Smooth muscle cell (in vitro differentiated cells): ENCODE measurements around the gene CSTB. TPM values are rescaled to one million over a fixed set of nuclear protein-coding genes. Genes with fewer than 3 reads are reported as not detected.

Experiments
- DNase-seq: peaks from one replicate; lab custom pipeline; 2025; ENCODE audit not compliant: unreplicated experiment; lab: John Stamatoyannopoulos, UW
- H2AFZ ChIP-seq: fragments of 200-600 bp; sonication (generic); 2 replicates; pipeline ENCODE4 v1.6.0; 2016; ENCODE audit warnings: antibody characterized with exemption, low read depth, mild to moderate bottlenecking
- H3F3A ChIP-seq: fragments of 200-600 bp; sonication (generic); 2 replicates; pipeline ENCODE4 v1.6.0; 2017; ENCODE audit warnings: antibody characterized with exemption, low read depth
- H3K27ac ChIP-seq: fragments of 200-600 bp; sonication (generic); 2 replicates; pipeline ENCODE4 v1.5.1; 2016; ENCODE audit warnings: low read depth, mild to moderate bottlenecking
- H3K27me3 ChIP-seq: fragments of 200-600 bp; sonication (generic); 2 replicates; pipeline ENCODE4 v1.6.1; 2016; ENCODE audit warnings: low read depth, mild to moderate bottlenecking
- H3K36me3 ChIP-seq: fragments of 200-600 bp; sonication (generic); 2 replicates; pipeline ENCODE4 v1.5.1; 2016; ENCODE audit warnings: low read depth
- H3K4me1 ChIP-seq: fragments of 200-600 bp; sonication (generic); 2 replicates; pipeline ENCODE4 v1.5.1; 2016; ENCODE audit warnings: low read depth
- H3K4me2 ChIP-seq: fragments of 200-600 bp; sonication (generic); 2 replicates; pipeline ENCODE4 v1.6.0; 2016; ENCODE audit warnings: mild to moderate bottlenecking
- H3K4me3 ChIP-seq: fragments of 200-600 bp; sonication (generic); 2 replicates; pipeline ENCODE4 v1.5.1; 2016; ENCODE audit warnings: mild to moderate bottlenecking
- H3K79me2 ChIP-seq: fragments of 200-600 bp; sonication (generic); 2 replicates; pipeline ENCODE4 v1.6.0; 2016; ENCODE audit warnings: low read depth, mild to moderate bottlenecking
- H3K9ac ChIP-seq: fragments of 200-600 bp; sonication (generic); 2 replicates; pipeline ENCODE4 v1.6.0; 2016; ENCODE audit warnings: low read depth
- H3K9me3 ChIP-seq: fragments of 200-600 bp; sonication (generic); replicated peaks from 2 replicates; pipeline ENCODE4 v1.5.1; 2016; ENCODE audit warnings: low read depth
- H4K20me1 ChIP-seq: fragments of 200-600 bp; sonication (generic); 2 replicates; pipeline ENCODE4 v1.6.0; 2016; ENCODE audit warnings: low read depth
- WGBS: methylation state at CpG from one replicate; pipeline ENCODE4 v1.1.7; 2016; ENCODE audit warnings: low lambda C conversion rate; 5-methylcytosine and 5-hydroxymethylcytosine counted together
- polyA plus RNA-seq: library from polyadenylated mRNA; unstranded; fragments of >200 nt; fragmentation: Nextera tagmentation; extraction: Ambion mirVana; gene quantifications from 2 replicates; pipeline ENCODE4 v1.2.1, GENCODE V29; 2016
- total RNA-seq: library from RNA; depleted of rRNA; stranded (reverse); fragments of >200 nt; gene quantifications from 2 replicates; pipeline ENCODE4 v1.2.3, GENCODE V29; 2014
- TF ChIP-seq, protein P1 (sequence below): fragments of 200-600 bp; sonication (generic); IDR thresholded peaks from 2 replicates; pipeline ENCODE4 v1.5.1; 2017; ENCODE audit warnings: borderline replicate concordance, mild to moderate bottlenecking, antibody characterized with exemption; ENCODE audit not compliant: insufficient read depth, poor library complexity, severe bottlenecking

CSTB gene
- total and polyA plus RNA-seq, 2 experiments from 2014 or later, result 29.9 to 74.0 TPM

DNA sequence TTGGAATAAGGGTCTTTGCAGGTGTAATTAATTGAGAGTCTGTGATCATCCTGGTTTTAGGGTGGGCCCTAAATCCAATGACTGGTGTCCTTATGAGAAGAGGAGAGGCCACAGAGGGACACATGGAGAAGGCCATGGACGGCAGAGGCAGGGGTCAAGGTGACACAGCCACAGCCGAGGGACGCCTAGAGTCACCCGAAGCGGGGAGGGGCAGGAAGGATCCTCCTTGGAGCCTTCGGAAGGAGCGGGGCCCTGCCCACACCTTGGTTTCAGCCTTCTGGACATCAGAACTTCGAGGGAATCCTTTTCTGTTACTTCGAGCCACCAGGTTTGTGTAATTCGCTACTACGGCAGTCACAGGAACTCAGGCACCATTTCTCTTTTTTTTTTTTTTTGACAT is 44.4 kb upstream of the CSTB start:
- no peak for DNase-seq
- no peaks in the 10 kb centered on the region for H3K79me2 ChIP-seq
- no peak overlapping the region for H2AFZ ChIP-seq
- no peaks in the 10 kb centered on the region for H3K9me3 ChIP-seq
- no peak overlapping the region for H3K9ac ChIP-seq
- no peaks in the 10 kb centered on the region for H3K27me3 ChIP-seq
- no peak overlapping the region for H3K4me2 ChIP-seq
- 94% methylated on average over 11 of the region's 11 CpGs for WGBS
- no peak overlapping the region for H3K4me3 ChIP-seq
- no peaks in the 10 kb centered on the region for H4K20me1 ChIP-seq
- TF ChIP-seq, protein P1, sequence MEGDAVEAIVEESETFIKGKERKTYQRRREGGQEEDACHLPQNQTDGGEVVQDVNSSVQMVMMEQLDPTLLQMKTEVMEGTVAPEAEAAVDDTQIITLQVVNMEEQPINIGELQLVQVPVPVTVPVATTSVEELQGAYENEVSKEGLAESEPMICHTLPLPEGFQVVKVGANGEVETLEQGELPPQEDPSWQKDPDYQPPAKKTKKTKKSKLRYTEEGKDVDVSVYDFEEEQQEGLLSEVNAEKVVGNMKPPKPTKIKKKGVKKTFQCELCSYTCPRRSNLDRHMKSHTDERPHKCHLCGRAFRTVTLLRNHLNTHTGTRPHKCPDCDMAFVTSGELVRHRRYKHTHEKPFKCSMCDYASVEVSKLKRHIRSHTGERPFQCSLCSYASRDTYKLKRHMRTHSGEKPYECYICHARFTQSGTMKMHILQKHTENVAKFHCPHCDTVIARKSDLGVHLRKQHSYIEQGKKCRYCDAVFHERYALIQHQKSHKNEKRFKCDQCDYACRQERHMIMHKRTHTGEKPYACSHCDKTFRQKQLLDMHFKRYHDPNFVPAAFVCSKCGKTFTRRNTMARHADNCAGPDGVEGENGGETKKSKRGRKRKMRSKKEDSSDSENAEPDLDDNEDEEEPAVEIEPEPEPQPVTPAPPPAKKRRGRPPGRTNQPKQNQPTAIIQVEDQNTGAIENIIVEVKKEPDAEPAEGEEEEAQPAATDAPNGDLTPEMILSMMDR, result no peak
- H3K4me1 ChIP-seq, result no peaks in the 10 kb centered on the region
- no peak overlapping the region for H3K27ac ChIP-seq
- no peaks in the 10 kb centered on the region for H3K36me3 ChIP-seq
- peaks cover 3% of the 10 kb centered on the region for H3F3A ChIP-seq

DNA sequence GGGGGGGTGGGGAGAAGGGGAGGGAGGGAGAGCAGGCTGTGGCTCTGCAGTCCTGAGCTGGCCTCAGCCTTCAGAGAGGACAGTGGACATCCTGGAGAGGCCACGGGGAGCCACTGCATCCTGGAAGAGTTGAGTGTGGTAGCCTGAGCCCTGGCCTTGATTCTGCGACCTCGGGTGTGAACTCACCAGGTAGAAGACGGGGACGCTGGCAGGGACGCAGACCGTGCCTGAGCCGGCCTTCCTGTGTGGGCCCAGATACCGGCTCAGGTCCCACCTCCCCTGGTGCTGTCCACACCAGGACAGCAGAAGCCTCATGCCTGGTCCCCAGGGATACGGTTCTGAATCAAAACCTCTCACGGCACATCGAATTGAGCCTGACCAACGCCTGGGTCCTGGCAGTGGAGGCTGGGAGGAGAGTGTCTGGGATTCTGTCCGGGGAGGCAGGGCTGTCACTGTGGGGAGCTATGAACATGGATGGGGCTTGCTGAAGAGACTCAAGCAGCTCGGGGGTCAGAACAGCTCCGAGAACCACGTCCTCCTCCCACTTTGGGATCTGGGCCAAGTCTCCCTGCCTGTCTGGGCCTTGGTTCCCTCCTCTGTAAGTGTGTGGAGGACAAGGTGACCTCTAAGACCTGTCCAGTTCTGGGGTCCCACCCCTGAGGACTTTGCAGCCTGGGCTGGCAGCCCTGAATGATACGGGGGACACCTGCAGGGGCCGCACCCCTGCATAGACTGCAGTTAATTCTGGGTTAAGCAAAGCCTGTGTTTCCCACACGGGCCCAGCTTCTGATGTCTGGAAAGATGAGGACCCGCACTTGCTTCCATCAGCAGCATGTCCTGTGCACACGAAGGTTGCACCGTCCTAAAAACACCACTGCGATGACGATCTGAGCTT is 43.6 kb upstream of the CSTB start:
- no peaks in the 10 kb centered on the region for H3K4me1 ChIP-seq
- H3K9ac ChIP-seq, result no peak overlapping the region
- no peaks in the 10 kb centered on the region for H4K20me1 ChIP-seq
- no peak overlapping the region for H2AFZ ChIP-seq
- no peak overlapping the region for H3K4me2 ChIP-seq
- DNase-seq, result no peak
- no peak overlapping the region for H3K4me3 ChIP-seq
- no peaks in the 10 kb centered on the region for H3K9me3 ChIP-seq
- no peaks in the 10 kb centered on the region for H3K27me3 ChIP-seq
- H3K27ac ChIP-seq, result no peak overlapping the region
- 94% methylated on average over 25 of the region's 25 CpGs for WGBS
- H3F3A ChIP-seq, result peaks cover 2% of the 10 kb centered on the region
- no peaks in the 10 kb centered on the region for H3K79me2 ChIP-seq
- TF ChIP-seq, protein P1, result no peak
- no peaks in the 10 kb centered on the region for H3K36me3 ChIP-seq

GRCh38 chr21:43818685-43819084 is 42.6 kb upstream of the CSTB start:
- Histone ChIP-seq H3K9me3 (no peaks in the 10 kb centered on the region), H3K79me2 (no peaks in the 10 kb centered on the region), H3K27me3 (no peaks in the 10 kb centered on the region), H4K20me1 (no peaks in the 10 kb centered on the region), H3K4me2 (no peak overlapping the region), H3K9ac (no peak overlapping the region), H3K4me3 (no peak overlapping the region), H3K27ac (no peak overlapping the region), H3F3A (no peaks in the 10 kb centered on the region), H3K4me1 (no peaks in the 10 kb centered on the region), H3K36me3 (no peaks in the 10 kb centered on the region), H2AFZ (no peak overlapping the region)
- TF ChIP-seq, protein P1, result no peak
- 91% methylated on average over 3 of the region's 3 CpGs for WGBS
- no peak for DNase-seq
